ENCODE results near the gene FAM163B. TPM values are rescaled to one million over a fixed set of nuclear protein-coding genes. Genes with fewer than 3 reads are reported as not detected.

Gene FAM163B
- total RNA-seq, 3 donors from 2014 or later (not counting 1 experiment from before 2014, with no cell fraction given), result not detected

- no peak overlapping the region for H3K4me3 Mint-ChIP-seq
Observed at GRCh38 chr9:133576031-133576874, 32.9 kb downstream of the FAM163B start.

DNA sequence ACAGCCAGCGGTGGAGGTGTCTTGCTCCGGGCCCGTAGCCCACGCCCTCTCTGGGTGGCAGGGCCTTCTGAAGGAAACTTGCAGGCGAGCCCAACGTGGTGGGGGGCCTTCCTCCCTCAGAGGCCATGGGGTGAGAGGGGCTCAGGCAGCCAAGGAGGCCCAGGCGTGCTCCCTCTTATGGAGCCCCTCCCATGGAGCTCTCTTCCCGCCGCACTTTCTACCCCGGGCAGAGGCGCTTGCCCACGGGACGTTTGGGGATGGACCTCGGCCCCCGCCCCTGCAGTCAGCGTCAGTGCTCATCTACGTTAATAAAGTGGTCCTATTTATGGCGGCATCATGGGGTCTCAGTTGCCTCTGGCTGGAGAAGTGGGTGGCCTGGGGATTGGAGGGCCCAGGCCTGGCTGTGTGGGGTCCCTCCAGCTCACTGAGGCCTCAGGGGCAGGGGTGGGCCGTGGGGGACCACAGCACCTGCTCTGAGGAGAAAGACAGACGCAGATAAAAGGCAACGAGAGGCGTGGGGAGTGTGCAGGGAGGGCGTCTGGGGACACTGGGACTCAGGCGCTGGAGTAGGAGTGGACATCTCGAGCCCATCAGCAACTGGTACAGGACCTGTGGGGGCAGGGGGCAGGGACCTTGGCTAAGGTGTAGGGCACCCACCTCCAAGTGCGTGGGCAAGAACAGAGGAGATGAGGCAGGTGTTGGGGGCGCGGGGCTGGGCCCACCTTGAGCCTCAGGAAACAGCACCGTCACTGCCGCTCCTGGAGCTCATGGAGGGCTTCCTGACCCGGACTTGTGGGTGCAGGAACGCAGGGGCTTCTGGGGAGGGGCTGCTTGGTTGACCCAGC is 33.8 kb downstream of the FAM163B start:
- TF ChIP-seq CTCF (IDR thresholded peaks at IDR 0.05), result no peak
- Histone ChIP-seq H3K4me3 (ENCODE audit: low read length) (no peak overlapping the region), H3K9me3 (ENCODE audit: control insufficient read depth, insufficient read depth, low read length) (no peaks in the 10 kb centered on the region), H3K4me1 (ENCODE audit: control insufficient read depth, insufficient read depth, low read length) (peaks cover 5% of the 10 kb centered on the region), H3K36me3 (ENCODE audit: control insufficient read depth, insufficient read depth, low read length) (no peaks in the 10 kb centered on the region), H3K27ac (ENCODE audit: low read length) (no peak overlapping the region), H3K27me3 (ENCODE audit: control insufficient read depth, insufficient read depth, low read length) (peaks cover 2% of the 10 kb centered on the region)
- Mint-ChIP-seq H3K36me3 (no peaks in the 10 kb centered on the region), H3K27ac (no peak overlapping the region), H3K4me3 (no peak overlapping the region), H3K9me3 (no peaks in the 10 kb centered on the region), H3K27me3 (ENCODE audit: low read depth in 2 of 2) (peaks cover 28 to 31% of the 10 kb centered on the region in 2 donors), H3K4me1 (peaks cover 5 to 7% of the 10 kb centered on the region in 2 donors)
- ATAC-seq (no peak), DNase-seq (no peak)
- 80% methylated on average over 32 of the region's 32 CpGs for WGBS (ENCODE audit: insufficient coverage)
- intact Hi-C loops (cut with micrococcal nuclease), result no loop called here

More at GRCh38 chr9:133576031-133576874, 32.9 kb downstream of the FAM163B start:
- no peak for TF ChIP-seq CTCF (IDR thresholded peaks at IDR 0.05)
- peaks cover 28 to 36% of the 10 kb centered on the region in 2 donors for H3K27me3 Mint-ChIP-seq (ENCODE audit: low read depth in 2 of 2)
- Histone ChIP-seq H3K36me3 (ENCODE audit: control insufficient read depth, insufficient read depth, low read length) (no peaks in the 10 kb centered on the region), H3K4me1 (ENCODE audit: control insufficient read depth, insufficient read depth, low read length) (peaks cover 5% of the 10 kb centered on the region), H3K9me3 (ENCODE audit: control insufficient read depth, insufficient read depth, low read length) (no peaks in the 10 kb centered on the region), H3K27ac (ENCODE audit: low read length) (no peak overlapping the region), H3K27me3 (ENCODE audit: control insufficient read depth, insufficient read depth, low read length) (peaks cover 2% of the 10 kb centered on the region), H3K4me3 (ENCODE audit: low read length) (no peak overlapping the region)
- 59% methylated on average over 23 of the region's 23 CpGs for WGBS (ENCODE audit: insufficient coverage)
- H3K27ac Mint-ChIP-seq, result no peak overlapping the region
- ATAC-seq (no peak), DNase-seq (no peak)
- intact Hi-C loops (cut with micrococcal nuclease), result no loop called here
- no peaks in the 10 kb centered on the region for H3K9me3 Mint-ChIP-seq
- no peaks in the 10 kb centered on the region for H3K36me3 Mint-ChIP-seq
- H3K4me1 Mint-ChIP-seq, result peaks cover 5 to 7% of the 10 kb centered on the region in 2 donors

- no peaks in the 10 kb centered on the region for H3K9me3 Mint-ChIP-seq
- H3K27me3 ChIP-seq (ENCODE audit: control insufficient read depth, insufficient read depth, low read length), result peaks cover 2% of the 10 kb centered on the region
- TF ChIP-seq CTCF (IDR thresholded peaks at IDR 0.05), result no peak
Observed at GRCh38 chr9:133574771-133575170, 34.4 kb downstream of the FAM163B start.

More at GRCh38 chr9:133574771-133575170, 34.4 kb downstream of the FAM163B start:
- H3K9me3 ChIP-seq (ENCODE audit: control insufficient read depth, insufficient read depth, low read length), result no peaks in the 10 kb centered on the region
- ATAC-seq, result no peak
- no peak for DNase-seq
- Mint-ChIP-seq H3K4me1 (peaks cover 5 to 7% of the 10 kb centered on the region in 2 donors), H3K4me3 (no peak overlapping the region), H3K36me3 (no peaks in the 10 kb centered on the region), H3K27me3 (ENCODE audit: low read depth in 2 of 2) (peaks cover 27 to 29% of the 10 kb centered on the region in 2 donors), H3K27ac (no peak overlapping the region)
- intact Hi-C loops (cut with micrococcal nuclease), result no loop called here
- 88% methylated on average over 17 of the region's 17 CpGs for WGBS (ENCODE audit: insufficient coverage)
- no peak overlapping the region for H3K27ac ChIP-seq (ENCODE audit: low read length)
- peaks cover 5% of the 10 kb centered on the region for H3K4me1 ChIP-seq (ENCODE audit: control insufficient read depth, insufficient read depth, low read length)
- H3K4me3 ChIP-seq (ENCODE audit: low read length), result no peak overlapping the region
- no peaks in the 10 kb centered on the region for H3K36me3 ChIP-seq (ENCODE audit: control insufficient read depth, insufficient read depth, low read length)
